GM21423 (cell line): ENCODE results near the gene RNF227.
"Not testable (repeated sequence)": the region's sequence is repeated elsewhere in the genome, so short reads cannot be mapped to it uniquely, and the experiment has no call there.

Source experiments
- ATAC-seq: cut with Tn5 transposase; IDR thresholded peaks from one replicate; pipeline ENCODE4 v1.9.1; 2021; ENCODE audit warnings: mild to moderate bottlenecking, moderate library complexity; ENCODE audit not compliant: unreplicated experiment

The RNF227 gene

DNA sequence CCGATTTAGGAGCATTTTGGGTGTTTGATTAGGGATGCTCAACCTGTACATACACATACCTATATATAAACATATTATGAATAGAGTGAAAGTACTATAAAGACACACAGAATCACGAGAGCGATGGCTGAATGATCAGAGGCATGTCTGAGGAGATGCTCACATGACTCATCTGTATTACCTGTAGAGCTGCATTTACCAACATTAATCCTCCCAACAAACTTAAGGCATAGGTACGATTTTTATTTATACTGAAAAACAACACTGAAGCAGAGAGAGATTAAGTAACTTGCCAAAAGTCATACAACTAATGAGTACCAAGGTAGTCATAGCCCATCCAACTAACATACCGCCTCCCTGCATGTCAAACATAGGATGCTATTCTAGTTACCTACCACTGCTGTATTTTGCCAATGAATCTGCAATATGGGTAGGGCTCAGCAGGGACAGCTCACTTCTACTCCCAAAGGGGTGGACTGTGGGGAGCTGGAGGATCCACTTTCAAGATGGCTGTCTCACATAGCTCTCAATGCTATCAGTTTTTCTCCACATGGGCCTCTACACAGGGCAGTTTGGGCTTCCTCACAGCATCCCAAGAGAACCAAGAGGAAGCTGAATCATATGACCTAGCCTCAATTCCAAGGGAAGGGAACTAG lies 51.0 kb downstream of the RNF227 start:
- no peak for ATAC-seq

DNA sequence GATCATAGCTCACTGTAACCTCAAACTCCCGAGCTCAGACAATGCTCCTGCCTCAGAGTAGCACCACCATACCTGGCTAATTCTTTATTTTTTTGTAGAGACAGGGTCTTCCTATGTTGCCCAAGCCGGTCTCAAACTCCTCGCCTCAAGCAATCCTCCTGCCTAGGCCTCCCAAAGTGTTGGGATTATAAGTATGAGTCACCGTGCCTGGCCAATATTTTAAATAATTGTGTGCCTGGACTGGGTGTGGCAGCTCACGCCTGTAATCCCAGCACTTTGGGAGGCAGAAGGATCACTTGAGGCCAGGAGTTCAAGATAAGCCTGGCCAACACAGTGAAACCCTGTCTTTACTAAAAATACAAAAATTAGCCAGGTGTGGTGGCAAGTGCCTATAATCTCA lies 51.7 kb downstream of the RNF227 start:
- not testable (repeated sequence) for ATAC-seq
